SIG-M5 (cell line): ENCODE data around the gene GALNT11.

Source experiments
- DNase-seq: peaks from one replicate; lab custom pipeline; 2025; lab: John Stamatoyannopoulos, UW

The GALNT11 gene

GRCh38 chr7:152120210-152120609 lies 94.7 kb downstream of the GALNT11 start:
- no peak for DNase-seq

- no peak for DNase-seq
Measured at GRCh38 chr7:152120776-152121175, 95.3 kb downstream of the GALNT11 start.

DNA sequence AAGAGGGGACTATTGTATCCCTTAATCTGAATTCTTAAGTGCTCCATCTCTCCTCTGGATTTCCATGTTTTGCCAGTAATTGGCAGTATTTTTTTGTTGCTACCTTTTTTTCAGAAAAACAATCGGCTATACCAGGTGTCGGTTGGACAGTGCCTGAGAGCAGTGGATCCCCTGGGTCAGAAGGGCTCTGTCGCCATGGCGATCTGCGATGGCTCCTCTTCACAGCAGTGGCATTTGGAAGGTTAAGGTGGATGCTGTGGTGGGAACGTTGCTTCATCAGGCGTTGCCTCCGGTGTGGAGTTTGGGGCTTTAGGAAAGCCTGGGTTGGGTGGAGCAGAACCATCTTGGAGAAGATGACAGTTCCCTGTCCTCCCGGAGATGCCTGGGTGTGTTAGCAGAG lies 96.0 kb downstream of the GALNT11 start:
- no peak for DNase-seq

GRCh38 chr7:152122540-152122939 lies 97.1 kb downstream of the GALNT11 start:
- no peak for DNase-seq

DNA sequence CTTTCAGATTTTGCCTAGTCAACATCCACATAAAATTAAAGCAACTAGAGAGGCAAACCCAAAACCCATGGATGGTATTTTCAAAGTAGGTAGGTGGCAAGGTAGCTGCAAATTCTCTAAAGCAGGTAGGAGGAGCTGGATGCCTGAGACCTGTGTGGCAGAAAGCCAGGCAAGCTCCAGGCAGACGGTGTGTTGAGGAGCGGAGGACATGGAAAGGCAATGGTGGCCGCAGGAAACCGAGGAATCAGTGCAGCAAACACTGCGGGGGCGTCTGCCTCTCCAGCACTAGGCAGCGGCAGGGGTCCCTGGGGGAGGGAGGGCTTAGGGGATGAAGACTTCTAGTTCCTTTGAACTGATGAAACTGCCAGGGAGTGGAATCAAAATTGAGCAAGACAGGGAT lies 101.3 kb downstream of the GALNT11 start:
- DNase-seq, result no peak

- DNase-seq, result no peak
Measured at GRCh38 chr7:152127229-152127628, 101.8 kb downstream of the GALNT11 start.

DNA sequence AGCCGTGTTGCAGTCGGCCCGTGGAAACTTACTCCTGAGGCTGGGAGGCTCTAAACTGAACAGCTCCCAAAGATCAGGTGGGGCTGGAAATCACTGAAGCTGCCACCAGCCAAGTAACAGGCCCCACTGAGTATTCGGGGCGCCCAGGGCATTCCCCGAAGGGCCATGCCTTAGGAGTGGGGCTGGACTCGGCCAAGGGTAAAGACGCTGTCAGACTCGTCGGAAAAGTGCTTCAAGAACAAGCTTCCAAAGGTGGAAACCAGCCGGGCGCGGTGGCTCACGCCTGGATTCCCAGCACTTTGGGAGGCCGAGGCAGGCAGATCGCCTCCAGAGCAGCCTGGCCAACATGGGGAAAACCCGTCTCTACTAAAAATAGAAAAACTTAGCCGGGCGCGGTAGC lies 102.8 kb downstream of the GALNT11 start:
- DNase-seq, result no peak

DNA sequence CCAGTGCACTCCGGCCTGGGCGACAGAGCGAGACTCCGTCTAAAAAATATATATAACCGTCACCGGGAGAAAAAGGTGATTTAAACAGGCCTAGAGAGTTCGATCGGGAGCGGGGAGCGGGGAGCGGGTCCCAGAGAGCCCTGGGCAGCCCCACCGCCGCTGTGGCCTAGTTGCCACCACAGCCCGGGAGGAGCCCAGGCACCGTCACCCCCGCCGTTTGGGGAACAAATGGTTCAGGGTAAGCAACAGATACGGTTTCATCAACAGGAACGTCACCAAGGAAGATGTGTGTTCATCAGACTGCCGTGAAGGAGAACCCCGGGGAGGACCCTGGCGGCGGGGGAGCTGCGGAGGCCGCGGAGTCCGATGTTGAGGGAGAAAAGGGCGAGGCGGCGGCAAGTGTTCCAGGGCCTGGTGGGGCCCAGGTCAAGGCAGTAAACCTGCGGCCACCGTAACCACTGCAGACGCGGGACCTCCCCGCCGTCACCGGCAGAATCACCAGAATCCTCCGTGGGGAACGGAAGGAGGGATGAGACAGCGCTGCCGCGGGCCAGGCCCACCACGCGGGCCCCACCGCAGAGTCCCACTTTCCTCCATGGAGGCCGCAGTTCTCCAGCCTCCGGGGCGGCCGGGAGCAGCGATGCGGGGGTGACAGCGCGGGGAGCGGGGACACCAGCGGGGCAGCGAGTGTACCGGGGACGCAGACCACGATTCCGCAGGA lies 103.4 kb downstream of the GALNT11 start:
- DNase-seq, result no peak

DNA sequence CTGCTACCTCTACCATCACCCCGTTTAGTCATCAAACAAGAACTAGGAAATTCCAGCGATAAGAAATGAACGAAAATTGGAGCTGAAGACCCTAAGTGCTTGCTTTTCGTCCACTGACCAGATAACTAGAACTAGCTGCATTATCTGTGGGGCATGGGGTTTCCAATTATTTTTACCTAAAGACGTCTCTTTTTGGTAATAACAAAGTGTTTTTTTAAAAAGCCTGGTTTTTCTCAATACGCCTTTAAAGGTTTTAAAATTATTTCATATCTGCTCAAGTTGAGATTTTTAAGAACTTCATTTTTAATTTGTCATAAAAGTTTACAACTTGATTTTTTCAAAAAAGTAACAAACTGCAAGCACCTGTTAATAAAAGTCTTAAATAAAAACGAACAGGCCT lies 104.2 kb downstream of the GALNT11 start:
- no peak for DNase-seq

GRCh38 chr7:152130658-152131590 lies 105.5 kb downstream of the GALNT11 start:
- DNase-seq, result no peak

DNA sequence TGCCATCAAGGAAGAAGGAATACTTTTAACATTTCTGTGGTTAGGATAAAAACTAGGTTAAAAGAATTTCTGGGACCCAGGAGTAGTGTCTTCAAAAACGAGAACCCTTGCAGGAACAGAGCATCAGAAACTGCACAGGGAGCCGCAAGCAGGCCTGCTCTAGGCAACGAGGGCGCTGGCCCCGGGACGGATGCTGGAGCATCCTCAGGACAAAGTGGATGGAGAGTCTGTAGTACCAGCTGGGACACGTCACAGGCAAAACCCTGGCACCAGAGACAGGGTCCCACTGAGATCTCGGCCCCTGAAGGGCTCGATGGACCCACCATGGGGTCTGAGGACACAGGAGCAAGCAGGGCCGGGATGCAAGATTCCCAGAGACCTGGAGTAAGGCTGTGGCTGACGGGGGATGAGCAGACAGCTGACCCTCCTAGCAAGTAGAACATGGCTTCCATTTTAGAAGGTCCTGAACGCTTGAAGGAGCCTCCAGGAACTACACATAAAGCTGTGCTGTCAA lies 106.6 kb downstream of the GALNT11 start:
- no peak for DNase-seq

DNA sequence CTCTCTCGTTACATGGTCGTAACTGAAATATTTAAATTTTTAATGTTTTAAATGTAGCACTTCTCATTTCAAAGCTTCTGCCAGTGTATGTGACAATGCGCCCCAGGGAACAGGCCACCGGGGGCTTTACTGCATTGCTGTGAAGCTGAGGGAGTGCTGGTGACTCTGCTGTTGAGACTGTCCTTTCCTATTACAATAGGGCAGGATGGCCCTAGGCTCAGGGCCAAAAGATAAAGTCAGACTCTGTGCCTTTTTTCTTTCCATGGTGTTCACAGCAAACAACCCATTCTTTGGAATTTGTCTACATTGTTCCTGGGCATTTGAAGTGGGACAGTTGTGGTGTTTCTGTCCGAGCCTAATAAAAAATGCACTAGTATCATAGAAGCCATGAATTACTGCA lies 107.3 kb downstream of the GALNT11 start:
- no peak for DNase-seq

GRCh38 chr7:152133804-152134203 lies 108.3 kb downstream of the GALNT11 start:
- DNase-seq, result no peak

GRCh38 chr7:152136686-152137085 lies 111.2 kb downstream of the GALNT11 start:
- no peak for DNase-seq

- no peak for DNase-seq
Measured at GRCh38 chr7:152137476-152138025, 112.1 kb downstream of the GALNT11 start.

DNA sequence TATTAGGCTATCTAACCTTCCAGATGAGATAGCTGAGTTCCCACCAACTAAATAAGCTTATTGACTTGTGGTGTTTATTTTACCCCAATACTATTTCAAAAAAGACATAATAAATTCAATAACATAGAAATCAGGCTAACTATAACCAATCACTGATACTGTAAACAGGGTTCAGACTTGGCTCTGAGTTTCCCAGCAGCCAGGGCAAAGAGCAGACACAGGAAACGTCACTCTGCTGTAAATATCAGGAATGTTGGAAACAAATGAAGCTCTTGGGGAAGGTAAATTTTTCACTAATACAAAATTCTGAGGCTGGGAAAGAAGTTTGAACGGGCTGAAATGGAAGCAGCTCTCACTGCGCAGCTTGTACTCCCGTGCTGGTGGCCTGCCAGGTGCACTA lies 114.6 kb downstream of the GALNT11 start:
- no peak for DNase-seq

GRCh38 chr7:152140560-152140959 lies 115.1 kb downstream of the GALNT11 start:
- no peak for DNase-seq

DNA sequence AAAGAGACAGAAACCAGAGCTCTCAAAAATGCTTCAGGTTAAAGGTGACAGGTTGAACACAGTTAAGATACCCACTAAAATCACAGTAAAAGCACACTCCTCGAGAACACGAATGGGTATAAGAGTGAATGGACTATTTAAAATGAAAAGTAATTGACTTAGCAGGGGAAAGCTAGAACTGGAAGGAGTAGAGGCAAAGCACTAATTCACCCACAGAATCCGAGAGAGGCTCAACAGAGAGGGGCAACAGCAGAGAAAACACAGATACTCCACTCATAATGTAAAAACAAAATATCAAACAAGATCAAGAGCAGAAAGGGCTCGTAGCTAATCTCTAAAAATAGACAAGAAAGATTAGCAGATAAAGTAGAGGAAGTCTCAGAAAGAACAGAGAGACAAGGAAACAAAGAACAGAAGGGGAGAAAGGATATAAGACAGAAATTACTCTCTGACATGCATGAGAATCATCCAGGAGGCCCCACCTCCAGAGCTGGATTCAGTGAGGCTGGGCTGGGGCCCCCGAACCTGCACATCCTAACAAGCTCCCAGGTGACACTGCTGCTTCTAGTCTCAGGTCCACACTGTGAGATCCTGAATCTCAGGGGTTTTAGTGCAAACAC lies 117.6 kb downstream of the GALNT11 start:
- no peak for DNase-seq

DNA sequence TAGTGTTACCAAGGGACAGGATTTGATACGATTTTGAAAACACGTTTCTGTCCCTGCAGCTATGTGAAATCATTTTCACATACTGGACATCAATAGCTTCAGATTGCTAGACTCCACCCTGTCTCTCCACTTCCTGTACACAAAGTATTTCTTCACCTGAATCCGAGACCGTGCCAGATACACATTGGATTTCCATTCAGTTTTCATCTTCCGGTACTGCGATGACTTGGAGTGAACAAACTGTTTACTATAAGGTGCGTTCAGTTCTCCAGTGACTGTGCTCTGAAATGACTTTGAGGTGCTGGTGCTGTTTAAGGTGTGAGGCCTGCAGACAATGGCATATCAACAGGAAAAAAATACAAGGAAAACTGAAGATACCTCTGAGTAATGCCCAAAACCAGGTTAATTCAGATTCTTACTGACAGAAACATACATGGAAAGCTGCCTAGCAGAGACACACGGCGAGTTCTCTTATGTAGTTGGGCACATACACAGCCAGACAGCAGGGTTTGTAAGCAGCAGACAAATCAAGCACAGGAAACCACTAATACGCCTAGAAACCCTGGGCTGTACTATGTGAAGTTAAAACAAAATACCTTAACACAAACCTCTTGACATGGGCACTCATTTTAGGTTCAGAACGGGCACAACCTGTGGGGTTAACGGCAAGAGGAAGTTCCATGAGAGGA lies 119.2 kb downstream of the GALNT11 start:
- no peak for DNase-seq

DNA sequence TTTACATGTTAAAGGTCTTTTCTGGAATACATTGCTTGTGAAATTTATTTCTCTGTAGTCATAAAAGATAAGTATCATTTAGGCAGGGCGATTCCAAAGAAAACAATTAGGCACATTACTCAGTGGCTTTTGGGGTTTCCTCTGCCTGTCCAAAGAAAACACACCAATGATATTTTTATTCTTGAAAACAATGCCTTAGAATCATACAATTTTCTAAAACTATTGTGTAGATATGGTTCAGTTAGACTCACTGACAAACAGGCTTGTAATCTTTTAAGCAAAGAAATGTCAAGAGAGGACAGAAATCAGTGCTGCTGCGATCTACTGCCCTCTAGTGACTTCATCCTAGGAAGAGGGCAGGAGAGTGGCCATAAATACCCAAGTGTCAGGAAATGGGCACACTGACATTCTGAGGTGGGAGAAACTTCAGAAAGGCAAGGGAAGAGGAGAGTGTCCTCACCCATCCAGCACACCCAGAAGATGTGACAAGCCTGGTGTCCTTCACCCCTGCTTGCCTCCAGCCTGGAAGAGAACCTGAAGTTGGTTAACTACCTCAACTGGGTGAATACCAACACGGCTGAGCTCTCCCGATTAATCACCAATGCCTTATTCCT lies 120.5 kb downstream of the GALNT11 start:
- no peak for DNase-seq

GRCh38 chr7:152148706-152149105 lies 123.2 kb downstream of the GALNT11 start:
- no peak for DNase-seq
